Body of pancreas (tissue), 4 donors: ENCODE results near the gene TPD52L2. TPM values are rescaled to one million over a fixed set of nuclear protein-coding genes. Genes with fewer than 3 reads are reported as not detected.

Source experiments
- ATAC-seq: fragments of 150-250 bp; one replicate; pipeline ENCODE4 v1.9.1; 2016
- DNase-seq, 4 donors: peaks; one replicate each; pipeline ENCODE4 v3.0.0-alpha.2; 2019
- H3K27ac ChIP-seq, 4 donors: fragments of 200-600 bp; sonication (generic); 1 replicate in 3 of 4; 2 replicates in 1 of 4; pipeline versions ENCODE4 v1.5.1 to v1.6.1; 2016 to 2019; ENCODE audit warnings: mild to moderate bottlenecking in 1 of 4, mixed read lengths in 1 of 4, moderate library complexity in 1 of 4
- H3K27me3 ChIP-seq, 2 donors: fragments of 200-600 bp; sonication (generic); one replicate each; pipeline ENCODE4 v1.6.0; 2016; ENCODE audit warnings: mild to moderate bottlenecking in 1 of 2
- H3K36me3 ChIP-seq, 2 donors: fragments of 200-600 bp; sonication (generic); replicated peaks in 1 of 2; 2 replicates each; pipeline ENCODE4 v1.5.1; 2016; ENCODE audit warnings: low read depth in 2 of 2; ENCODE audit not compliant: insufficient read depth in 1 of 2
- H3K4me1 ChIP-seq: fragments of 200-600 bp; sonication (generic); one replicate; pipeline ENCODE4 v1.6.0; 2016
- H3K4me3 ChIP-seq, 2 donors: fragments of 200-600 bp; sonication (generic); 1 replicate in 1 of 2; 2 replicates in 1 of 2; pipeline ENCODE4 v1.5.1; 2016 to 2019
- H3K9me3 ChIP-seq, 3 donors: fragments of 200-600 bp; sonication (generic); 1 replicate in 2 of 3; 2 replicates in 1 of 3; pipeline ENCODE4 v1.5.1; 2016
- CTCF ChIP-seq, 7 experiments: fragments of 450-650 bp in 4 of 7; fragments of 200-600 bp in 3 of 7; sonication (generic) in 3 of 7; IDR thresholded peaks; one replicate each; pipeline ENCODE4 v1.5.1; 2016 to 2019; ENCODE audit warnings: antibody characterized with exemption in 7 of 7
- POLR2A ChIP-seq, 3 donors: fragments of 450-650 bp; IDR thresholded peaks; one replicate each; pipeline ENCODE4 v1.6.1; 2016; ENCODE audit warnings: antibody characterized with exemption in 3 of 3, mild to moderate bottlenecking in 2 of 3
- WGBS, 2 donors: methylation state at CpG; one replicate each; pipeline ENCODE4 v1.1.5; 2017; 5-methylcytosine and 5-hydroxymethylcytosine counted together
- intact Hi-C: fragments of 100-400 bp; cut with DNase I; formaldehyde crosslinking; loops from one replicate; pipeline ENCODE4 v1.15.1; 2023
- total RNA-seq, 2 donors: library from RNA; depleted of rRNA; stranded (reverse); fragments of >200 nt; gene quantifications; one replicate each; pipeline ENCODE4 v1.1.0, GENCODE V29; 2016

The TPD52L2 gene
- total RNA-seq, 2 donors from 2014 or later: 31.4 to 47.1 TPM

GRCh38 chr20:63895202-63895951 is 30.3 kb downstream of the TPD52L2 start:
- peaks cover 46% of the 10 kb centered on the region for H3K4me1 ChIP-seq
- no peak for TF ChIP-seq POLR2A (IDR thresholded peaks at IDR 0.05)
- TF ChIP-seq CTCF (IDR thresholded peaks at IDR 0.05): no peak
- 0% methylated on average over 9 to 40 of the region's 87 CpGs for WGBS, 2 donors
- H3K4me3 ChIP-seq: peak overlapping the region; percentile 28 to 34
- no peaks in the 10 kb centered on the region for H3K9me3 ChIP-seq
- H3K36me3 ChIP-seq: no peaks in the 10 kb centered on the region
- peak overlapping the region; percentile 68 to 91 (median 88) for H3K27ac ChIP-seq
- intact Hi-C loops: no loop called here
- ATAC-seq: no peak
- no peaks in the 10 kb centered on the region for H3K27me3 ChIP-seq
- no peak for DNase-seq

- DNase-seq: no peak
- WGBS, 2 donors: 0 to 1% methylated on average over 5 of the region's 5 CpGs
- intact Hi-C loops: no loop called here
Observed at GRCh38 chr20:63895952-63896263, 30.8 kb downstream of the TPD52L2 start.

GRCh38 chr20:63896264-63897105 is 31.4 kb downstream of the TPD52L2 start:
- peak overlapping the region; percentile 68 to 91 (median 88) for H3K27ac ChIP-seq

More at GRCh38 chr20:63895952-63896263, 30.8 kb downstream of the TPD52L2 start:
- no peaks in the 10 kb centered on the region for H3K27me3 ChIP-seq
- TF ChIP-seq CTCF (IDR thresholded peaks at IDR 0.05) (no peak), POLR2A (IDR thresholded peaks at IDR 0.05) (no peak)
- H3K36me3 ChIP-seq: no peaks in the 10 kb centered on the region
- peak overlapping the region; percentile 28 to 34 for H3K4me3 ChIP-seq
- H3K4me1 ChIP-seq: peaks cover 51% of the 10 kb centered on the region
- H3K9me3 ChIP-seq: no peaks in the 10 kb centered on the region
- ATAC-seq: no peak
- H3K27ac ChIP-seq: peak overlapping the region; percentile 68 to 91 (median 88)

GRCh38 chr20:63897978-63898561 is 33.0 kb downstream of the TPD52L2 start:
- no peaks in the 10 kb centered on the region for H3K36me3 ChIP-seq
- TF ChIP-seq CTCF (IDR thresholded peaks at IDR 0.05): no peak
- TF ChIP-seq POLR2A (IDR thresholded peaks at IDR 0.05): no peak
- 52 to 54% methylated on average over 3 to 6 of the region's 6 CpGs for WGBS, 2 donors
- ATAC-seq: no peak
- intact Hi-C loops: no loop called here
- H3K4me3 ChIP-seq: no peak overlapping the region
- H3K4me1 ChIP-seq: peaks cover 59% of the 10 kb centered on the region
- H3K27me3 ChIP-seq: no peaks in the 10 kb centered on the region
- no peaks in the 10 kb centered on the region for H3K9me3 ChIP-seq
- H3K27ac ChIP-seq: peak overlapping the region in 3 of 4 donors; percentile 68 to 91 (median 88)
- DNase-seq: no peak

More at GRCh38 chr20:63896264-63897105, 31.4 kb downstream of the TPD52L2 start:
- Histone ChIP-seq H3K9me3 (no peaks in the 10 kb centered on the region), H3K4me1 (peaks cover 57% of the 10 kb centered on the region), H3K27me3 (no peaks in the 10 kb centered on the region), H3K4me3 (peak overlapping the region; percentile 28 to 34), H3K36me3 (no peaks in the 10 kb centered on the region)
- 3 to 12% methylated on average over 16 to 18 of the region's 18 CpGs for WGBS, 2 donors
- ATAC-seq: peak; percentile 55
- intact Hi-C loops: no loop called here
- TF ChIP-seq CTCF (IDR thresholded peaks at IDR 0.05): no peak
- peak in 2 of 3 donors; percentile 65 to 69 for TF ChIP-seq POLR2A (IDR thresholded peaks at IDR 0.05)
- DNase-seq: peak; percentile 75 to 87 (median 84)
